DND-41 (cell line): ENCODE measurements around the gene EPHB1.

Experiments used
- ATAC-seq: fragments of 200-7000 bp; cut with Tn5 transposase; 3 replicates; pipeline ENCODE4 v1.9.1; 2021; ENCODE audit warnings: low read depth; ENCODE audit not compliant: insufficient read depth
- DNase-seq: peaks from one replicate; pipeline ENCODE4 v3.0.0-alpha.2; 2020
- H2AFZ ChIP-seq: 2 replicates; pipeline ENCODE4 v1.6.0; 2012; ENCODE audit warnings: low read depth, low read length
- H3K27ac ChIP-seq: 2 replicates; pipeline ENCODE4 v1.5.1; 2012; ENCODE audit warnings: low read length, inconsistent platforms
- H3K27me3 ChIP-seq: fragments of 200-600 bp; sonication (generic); 2 replicates; pipeline ENCODE4 v1.6.0; 2012; ENCODE audit warnings: low read length, mild to moderate bottlenecking, inconsistent platforms; ENCODE audit not compliant: insufficient read depth, poor library complexity
- H3K36me3 ChIP-seq: 2 replicates; pipeline ENCODE4 v1.5.1; 2012; ENCODE audit warnings: low read length, inconsistent platforms; ENCODE audit not compliant: insufficient read depth
- H3K4me1 ChIP-seq: 2 replicates; pipeline ENCODE4 v1.5.1; 2012; ENCODE audit warnings: mild to moderate bottlenecking, low read length; ENCODE audit not compliant: insufficient read depth
- H3K4me2 ChIP-seq: 2 replicates; pipeline ENCODE4 v1.6.0; 2012; ENCODE audit warnings: mild to moderate bottlenecking, moderate library complexity, low read length, inconsistent platforms; ENCODE audit not compliant: insufficient read depth
- H3K4me3 ChIP-seq, 2 experiments: fragments of 200-600 bp in 1 of 2; shearing (Covaris generic) in 1 of 2; 2 replicates each; pipeline ENCODE4 v1.5.1; 2012 to 2016; ENCODE audit warnings: inconsistent platforms in 2 of 2, low read length in 2 of 2, mild to moderate bottlenecking in 2 of 2, low read depth in 1 of 2, moderate library complexity in 1 of 2
- H3K79me2 ChIP-seq: 2 replicates; pipeline ENCODE4 v1.6.0; 2012; ENCODE audit warnings: low read length, inconsistent platforms; ENCODE audit not compliant: insufficient read depth
- H3K9ac ChIP-seq: 2 replicates; pipeline ENCODE4 v1.6.0; 2012; ENCODE audit warnings: low read depth, mild to moderate bottlenecking, inconsistent platforms, low read length, moderate library complexity
- H3K9me3 ChIP-seq: 2 replicates; pipeline ENCODE4 v1.5.1; 2012; ENCODE audit warnings: low read length, moderate library complexity, mild to moderate bottlenecking, inconsistent platforms; ENCODE audit not compliant: insufficient read depth, severe bottlenecking
- H4K20me1 ChIP-seq: 2 replicates; pipeline ENCODE4 v1.6.0; 2012; ENCODE audit warnings: low read length; ENCODE audit not compliant: insufficient read depth
- EZH2 ChIP-seq: IDR thresholded peaks from 3 replicates; pipeline ENCODE4 v1.6.1; 2012; ENCODE audit warnings: borderline replicate concordance, low read depth, mild to moderate bottlenecking, moderate library complexity, low read length, inconsistent platforms; ENCODE audit not compliant: severe bottlenecking
- TF ChIP-seq, protein P1 (sequence below): IDR thresholded peaks from 2 replicates; pipeline ENCODE4 v1.5.1; 2012; ENCODE audit warnings: borderline replicate concordance, low read length, moderate library complexity, mild to moderate bottlenecking; ENCODE audit not compliant: poor library complexity, severe bottlenecking; ENCODE audit errors: extremely low read depth

The EPHB1 gene

GRCh38 chr3:135056084-135056730 is 261.1 kb downstream of the EPHB1 start:
- TF ChIP-seq EZH2, result no peak
- TF ChIP-seq, protein P1, sequence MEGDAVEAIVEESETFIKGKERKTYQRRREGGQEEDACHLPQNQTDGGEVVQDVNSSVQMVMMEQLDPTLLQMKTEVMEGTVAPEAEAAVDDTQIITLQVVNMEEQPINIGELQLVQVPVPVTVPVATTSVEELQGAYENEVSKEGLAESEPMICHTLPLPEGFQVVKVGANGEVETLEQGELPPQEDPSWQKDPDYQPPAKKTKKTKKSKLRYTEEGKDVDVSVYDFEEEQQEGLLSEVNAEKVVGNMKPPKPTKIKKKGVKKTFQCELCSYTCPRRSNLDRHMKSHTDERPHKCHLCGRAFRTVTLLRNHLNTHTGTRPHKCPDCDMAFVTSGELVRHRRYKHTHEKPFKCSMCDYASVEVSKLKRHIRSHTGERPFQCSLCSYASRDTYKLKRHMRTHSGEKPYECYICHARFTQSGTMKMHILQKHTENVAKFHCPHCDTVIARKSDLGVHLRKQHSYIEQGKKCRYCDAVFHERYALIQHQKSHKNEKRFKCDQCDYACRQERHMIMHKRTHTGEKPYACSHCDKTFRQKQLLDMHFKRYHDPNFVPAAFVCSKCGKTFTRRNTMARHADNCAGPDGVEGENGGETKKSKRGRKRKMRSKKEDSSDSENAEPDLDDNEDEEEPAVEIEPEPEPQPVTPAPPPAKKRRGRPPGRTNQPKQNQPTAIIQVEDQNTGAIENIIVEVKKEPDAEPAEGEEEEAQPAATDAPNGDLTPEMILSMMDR, result no peak
- H3K9ac ChIP-seq, result no peak overlapping the region
- no peaks in the 10 kb centered on the region for H3K79me2 ChIP-seq
- ATAC-seq (no peak), DNase-seq (no peak)
- no peaks in the 10 kb centered on the region for H3K4me1 ChIP-seq
- no peak overlapping the region for H3K4me3 ChIP-seq
- H2AFZ ChIP-seq, result no peak overlapping the region
- H3K27me3 ChIP-seq, result no peaks in the 10 kb centered on the region
- H4K20me1 ChIP-seq, result no peaks in the 10 kb centered on the region
- H3K36me3 ChIP-seq, result no peaks in the 10 kb centered on the region
- no peaks in the 10 kb centered on the region for H3K9me3 ChIP-seq
- no peak overlapping the region for H3K4me2 ChIP-seq
- H3K27ac ChIP-seq, result no peak overlapping the region

GRCh38 chr3:135056733-135057310 is 261.8 kb downstream of the EPHB1 start:
- no peak for TF ChIP-seq EZH2
- TF ChIP-seq, protein P1, result no peak

GRCh38 chr3:135057996-135058395 is 262.9 kb downstream of the EPHB1 start:
- ATAC-seq (no peak), DNase-seq (no peak)
- Histone ChIP-seq H3K4me2 (no peak overlapping the region), H4K20me1 (no peaks in the 10 kb centered on the region), H3K79me2 (no peaks in the 10 kb centered on the region), H3K4me1 (no peaks in the 10 kb centered on the region), H3K9me3 (no peaks in the 10 kb centered on the region), H2AFZ (no peak overlapping the region), H3K36me3 (no peaks in the 10 kb centered on the region), H3K27ac (no peak overlapping the region), H3K27me3 (no peaks in the 10 kb centered on the region), H3K9ac (no peak overlapping the region), H3K4me3 (no peak overlapping the region)
- TF ChIP-seq EZH2, result no peak
- TF ChIP-seq, protein P1, result no peak

More at GRCh38 chr3:135056733-135057310, 261.8 kb downstream of the EPHB1 start:
- Histone ChIP-seq H2AFZ (no peak overlapping the region), H3K4me3 (no peak overlapping the region), H3K79me2 (no peaks in the 10 kb centered on the region), H3K4me2 (no peak overlapping the region), H3K4me1 (no peaks in the 10 kb centered on the region), H3K36me3 (no peaks in the 10 kb centered on the region), H3K27ac (no peak overlapping the region), H3K27me3 (no peaks in the 10 kb centered on the region), H4K20me1 (no peaks in the 10 kb centered on the region), H3K9me3 (no peaks in the 10 kb centered on the region), H3K9ac (no peak overlapping the region)
- DNase-seq (no peak), ATAC-seq (no peak)
